Prostate gland (tissue), 2 donors: ENCODE results near the gene UQCR11.

ENCODE experiments used
- POLR2A ChIP-seq: fragments of 450-650 bp; IDR thresholded peaks from one replicate; pipeline ENCODE4 v1.6.1; 2016; ENCODE audit warnings: antibody characterized with exemption, mild to moderate bottlenecking
- TF ChIP-seq, protein P1 (sequence below), 4 experiments: fragments of 200-600 bp in 2 of 4; fragments of 450-650 bp in 2 of 4; sonication (generic) in 2 of 4; IDR thresholded peaks; 1 replicate in 3 of 4; 2 replicates in 1 of 4; pipeline ENCODE4 v1.5.1; 2016 to 2019; ENCODE audit warnings: antibody characterized with exemption in 4 of 4, mild to moderate bottlenecking in 2 of 4, moderate library complexity in 2 of 4

GRCh38 chr19:1580382-1580781 is 24.9 kb downstream of the UQCR11 start:
- TF ChIP-seq, protein P1, sequence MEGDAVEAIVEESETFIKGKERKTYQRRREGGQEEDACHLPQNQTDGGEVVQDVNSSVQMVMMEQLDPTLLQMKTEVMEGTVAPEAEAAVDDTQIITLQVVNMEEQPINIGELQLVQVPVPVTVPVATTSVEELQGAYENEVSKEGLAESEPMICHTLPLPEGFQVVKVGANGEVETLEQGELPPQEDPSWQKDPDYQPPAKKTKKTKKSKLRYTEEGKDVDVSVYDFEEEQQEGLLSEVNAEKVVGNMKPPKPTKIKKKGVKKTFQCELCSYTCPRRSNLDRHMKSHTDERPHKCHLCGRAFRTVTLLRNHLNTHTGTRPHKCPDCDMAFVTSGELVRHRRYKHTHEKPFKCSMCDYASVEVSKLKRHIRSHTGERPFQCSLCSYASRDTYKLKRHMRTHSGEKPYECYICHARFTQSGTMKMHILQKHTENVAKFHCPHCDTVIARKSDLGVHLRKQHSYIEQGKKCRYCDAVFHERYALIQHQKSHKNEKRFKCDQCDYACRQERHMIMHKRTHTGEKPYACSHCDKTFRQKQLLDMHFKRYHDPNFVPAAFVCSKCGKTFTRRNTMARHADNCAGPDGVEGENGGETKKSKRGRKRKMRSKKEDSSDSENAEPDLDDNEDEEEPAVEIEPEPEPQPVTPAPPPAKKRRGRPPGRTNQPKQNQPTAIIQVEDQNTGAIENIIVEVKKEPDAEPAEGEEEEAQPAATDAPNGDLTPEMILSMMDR (IDR thresholded peaks at IDR 0.05) = no peak
- no peak for TF ChIP-seq POLR2A
